ENCODE measurements around the gene RASGRP1. TPM values are rescaled to one million over a fixed set of nuclear protein-coding genes. Genes with fewer than 3 reads are reported as not detected.

Gene RASGRP1
- total RNA-seq, 1 experiment from 2014 or later: not detected

DNA sequence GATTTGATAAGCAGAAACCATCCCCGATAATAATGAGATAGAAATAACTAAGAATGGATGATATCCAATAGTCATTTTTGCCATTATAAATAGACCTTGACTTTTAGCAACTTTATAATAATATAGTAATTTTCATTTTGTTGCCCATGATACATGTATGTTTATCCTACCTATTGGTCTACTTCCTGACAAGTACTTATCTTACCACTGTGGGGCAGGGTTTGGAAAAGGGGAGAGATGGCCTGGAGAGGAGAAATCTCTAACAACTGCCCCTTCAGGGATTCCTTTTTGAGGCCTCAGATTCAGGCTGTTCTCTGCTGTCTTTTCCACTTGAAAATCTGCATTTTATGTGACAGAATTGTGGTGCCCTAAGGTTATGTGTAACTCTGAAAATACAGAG is 68.5 kb downstream of the RASGRP1 start:
- Mint-ChIP-seq H3K9me3 (ENCODE audit: unreplicated experiment) (no peaks in the 10 kb centered on the region), H3K4me3 (ENCODE audit: unreplicated experiment) (no peak overlapping the region), H3K27me3 (ENCODE audit: insufficient read depth, unreplicated experiment) (no peaks in the 10 kb centered on the region), H3K36me3 (ENCODE audit: insufficient read depth, unreplicated experiment) (peaks cover 14% of the 10 kb centered on the region), H3K27ac (ENCODE audit: low read depth, unreplicated experiment) (no peak overlapping the region), H3K4me1 (ENCODE audit: insufficient read depth, unreplicated experiment) (no peaks in the 10 kb centered on the region)
- intact Hi-C loops (cut with micrococcal nuclease): no loop called here
- no peak for DNase-seq (ENCODE audit: unreplicated experiment)
- POLR2A ChIA-PET: no interaction called here
- no peak for TF ChIP-seq CTCF (IDR thresholded peaks at IDR 0.05; ENCODE audit: unreplicated experiment)
- no TSS peak for BruUV-seq (replicated peaks)
- CTCF ChIA-PET: interaction anchor here (1.7 kb wide), 1 partner anchor 56 kb away, joined by 10 read pairs; no protein-coding TSS in a partner anchor

DNA sequence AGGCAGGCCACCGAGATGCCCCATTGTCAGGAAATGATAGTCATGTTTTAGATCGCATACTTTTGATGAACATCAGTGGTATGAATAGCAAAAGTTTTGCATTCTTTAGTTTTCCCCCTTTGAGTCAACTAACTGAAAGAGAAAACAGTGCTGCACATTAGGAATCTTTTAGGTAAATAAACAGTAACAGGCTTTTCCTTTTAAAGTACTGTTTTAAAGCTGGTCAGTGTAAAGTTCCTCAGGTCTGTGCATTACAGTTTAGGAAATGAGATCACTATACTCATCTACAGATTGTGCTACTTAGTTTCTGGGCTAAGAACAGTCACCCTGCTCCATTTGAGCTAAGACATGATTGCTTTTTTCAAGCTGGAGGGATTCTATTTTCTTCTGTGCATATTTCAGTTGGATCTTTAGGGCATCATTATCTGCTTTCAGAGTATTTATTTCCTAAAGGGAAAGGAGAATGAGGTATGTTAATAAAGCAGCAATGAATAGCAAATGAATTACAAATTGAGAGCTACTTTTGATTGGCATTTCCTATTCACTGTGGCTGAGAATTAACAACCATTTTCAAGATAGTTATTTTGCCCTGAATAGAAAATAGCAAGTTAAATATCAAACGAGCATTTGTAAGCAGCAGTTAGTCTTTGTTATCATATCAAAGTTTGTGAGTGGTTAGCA is 74.2 kb downstream of the RASGRP1 start:
- Mint-ChIP-seq H3K4me3 (ENCODE audit: unreplicated experiment) (no peak overlapping the region), H3K4me1 (ENCODE audit: insufficient read depth, unreplicated experiment) (no peaks in the 10 kb centered on the region), H3K36me3 (ENCODE audit: insufficient read depth, unreplicated experiment) (peaks cover 28% of the 10 kb centered on the region), H3K27me3 (ENCODE audit: insufficient read depth, unreplicated experiment) (no peaks in the 10 kb centered on the region), H3K27ac (ENCODE audit: low read depth, unreplicated experiment) (no peak overlapping the region), H3K9me3 (ENCODE audit: unreplicated experiment) (no peaks in the 10 kb centered on the region)
- DNase-seq (ENCODE audit: unreplicated experiment): no peak
- TF ChIP-seq CTCF (IDR thresholded peaks at IDR 0.05; ENCODE audit: unreplicated experiment): no peak
- POLR2A ChIA-PET: no interaction called here
- CTCF ChIA-PET: interaction anchor here (0.7 kb wide), 1 partner anchor 20 kb away, joined by 3 read pairs; no protein-coding TSS in a partner anchor
- BruUV-seq (replicated peaks): no TSS peak
- intact Hi-C loops (cut with micrococcal nuclease): no loop called here

DNA sequence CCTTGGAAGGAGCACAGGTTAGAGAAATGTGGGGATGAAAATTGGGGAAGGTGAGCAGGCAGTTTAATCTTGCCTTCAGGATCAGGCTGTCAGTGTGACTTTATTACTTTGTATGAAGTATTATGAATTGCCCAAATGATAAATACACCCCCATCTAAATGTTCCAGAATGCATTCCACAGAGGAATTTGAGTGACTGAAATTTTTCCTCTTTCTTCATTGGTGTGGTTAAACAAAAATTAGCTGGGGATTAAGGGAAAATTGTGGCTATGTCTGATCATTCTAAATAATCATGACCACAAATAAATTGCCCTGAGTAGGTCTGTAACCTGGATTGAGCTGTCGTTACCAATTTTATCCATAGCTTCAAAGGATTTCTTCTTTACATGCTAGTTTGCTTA is 77.2 kb downstream of the RASGRP1 start:
- CTCF ChIA-PET: interaction anchor here (0.6 to 2.7 kb wide), 3 partner anchors 47 to 505 kb away, joined by 3 to 11 read pairs (median 3); no protein-coding TSS in a partner anchor
- TF ChIP-seq CTCF (IDR thresholded peaks at IDR 0.05; ENCODE audit: unreplicated experiment): no peak
- Mint-ChIP-seq H3K4me1 (ENCODE audit: insufficient read depth, unreplicated experiment) (no peaks in the 10 kb centered on the region), H3K36me3 (ENCODE audit: insufficient read depth, unreplicated experiment) (peaks cover 28% of the 10 kb centered on the region), H3K4me3 (ENCODE audit: unreplicated experiment) (no peak overlapping the region), H3K27me3 (ENCODE audit: insufficient read depth, unreplicated experiment) (no peaks in the 10 kb centered on the region), H3K9me3 (ENCODE audit: unreplicated experiment) (no peaks in the 10 kb centered on the region), H3K27ac (ENCODE audit: low read depth, unreplicated experiment) (no peak overlapping the region)
- DNase-seq (ENCODE audit: unreplicated experiment): no peak
- POLR2A ChIA-PET: no interaction called here
- BruUV-seq (replicated peaks): no TSS peak
- intact Hi-C loops (cut with micrococcal nuclease): no loop called here

GRCh38 chr15:38486936-38487335 is 77.7 kb downstream of the RASGRP1 start:
- Mint-ChIP-seq H3K9me3 (ENCODE audit: unreplicated experiment) (no peaks in the 10 kb centered on the region), H3K27me3 (ENCODE audit: insufficient read depth, unreplicated experiment) (no peaks in the 10 kb centered on the region), H3K27ac (ENCODE audit: low read depth, unreplicated experiment) (no peak overlapping the region), H3K36me3 (ENCODE audit: insufficient read depth, unreplicated experiment) (peaks cover 33% of the 10 kb centered on the region), H3K4me1 (ENCODE audit: insufficient read depth, unreplicated experiment) (no peaks in the 10 kb centered on the region), H3K4me3 (ENCODE audit: unreplicated experiment) (no peak overlapping the region)
- no peak for DNase-seq (ENCODE audit: unreplicated experiment)
- TF ChIP-seq CTCF (IDR thresholded peaks at IDR 0.05; ENCODE audit: unreplicated experiment): no peak
- intact Hi-C loops (cut with micrococcal nuclease): no loop called here
- ChIA-PET CTCF (interaction anchor here (0.6 to 1.6 kb wide), 3 partner anchors 10 to 505 kb away, joined by 3 to 10 read pairs (median 5); no protein-coding TSS in a partner anchor), POLR2A (interaction anchor here (1.2 kb wide), 1 partner anchor 12 kb away, joined by 3 read pairs; no protein-coding TSS in a partner anchor)
- no TSS peak for BruUV-seq (replicated peaks)
